Transverse colon (tissue), 4 donors: ENCODE measurements around the gene PCGF1. TPM values are rescaled to one million over a fixed set of nuclear protein-coding genes. Genes with fewer than 3 reads are reported as not detected.

Experiments
- total RNA-seq, 4 donors: library from RNA; depleted of rRNA; stranded (reverse); fragments of >200 nt; gene quantifications; one replicate each; pipeline ENCODE4 v1.1.0, GENCODE V29; 2016

PCGF1 gene
- total RNA-seq, 4 donors from 2014 or later: 3.7 to 23.9 (median 19.3) TPM

Other genes starting within 250 kb of the PCGF1 start
- 1 to 10 TPM in 3 of 4 donors, under 1 TPM in 1; 0.37 to 6.1 (median 3.5) TPM for gene SLC4A5, start 164.3 kb downstream of the PCGF1 start, total RNA-seq
- 100 to 1,000 TPM; 109 to 134 (median 122) TPM for gene DCTN1, start 127.4 kb downstream of the PCGF1 start, total RNA-seq
- 1 to 10 TPM in 1 of 4 donors, under 1 TPM in 1, not detected in 2; 0.82 to 1.3 TPM for gene C2orf81, start 86.1 kb downstream of the PCGF1 start, total RNA-seq
- 1 to 10 TPM in 2 of 4 donors, not detected in 2; 2.3 to 7.0 TPM for gene WDR54, start 86.0 kb downstream of the PCGF1 start, total RNA-seq
- gene RTKN, start 65.8 kb downstream of the PCGF1 start, total RNA-seq: 10 to 100 TPM; 29.7 to 46.4 (median 41.9) TPM
- 10 to 100 TPM; 12.9 to 53.9 (median 34.5) TPM for gene INO80B, start 52.6 kb downstream of the PCGF1 start, total RNA-seq
- 100 to 1,000 TPM in 1 of 4 donors, 10 to 100 TPM in 3; 59.5 to 101 (median 62.7) TPM for gene WBP1, start 49.3 kb downstream of the PCGF1 start, total RNA-seq
- 10 to 100 TPM; 54.8 to 76.7 (median 58.9) TPM for gene MOGS, start 42.3 kb downstream of the PCGF1 start, total RNA-seq
- 100 to 1,000 TPM in 1 of 4 donors, 10 to 100 TPM in 3; 23.2 to 170 (median 26.3) TPM for gene MRPL53, start 35.0 kb downstream of the PCGF1 start, total RNA-seq
- gene CCDC142, start 24.7 kb downstream of the PCGF1 start, total RNA-seq: 10 to 100 TPM; 49.7 to 93.1 (median 71.6) TPM
- 10 to 100 TPM; 16.9 to 36.0 (median 32.0) TPM for gene TTC31, start 24.6 kb downstream of the PCGF1 start, total RNA-seq
- gene LBX2, start 8.1 kb downstream of the PCGF1 start, total RNA-seq: 1 to 10 TPM in 2 of 4 donors, under 1 TPM in 1, not detected in 1; 0.80 to 3.8 (median 1.6) TPM
- gene TLX2, start 6.8 kb upstream of the PCGF1 start, total RNA-seq: 1 to 10 TPM in 1 of 4 donors, under 1 TPM in 1, not detected in 2; 0.96 to 2.5 TPM
- 100 to 1,000 TPM in 1 of 4 donors, 10 to 100 TPM in 3; 32.4 to 194 (median 53.1) TPM for gene DQX1, start 18.5 kb upstream of the PCGF1 start, total RNA-seq
- gene AUP1, start 22.0 kb upstream of the PCGF1 start, total RNA-seq: 100 to 1,000 TPM; 164 to 264 (median 189) TPM
- 10 to 100 TPM in 3 of 4 donors, 1 to 10 TPM in 1; 8.6 to 29.6 (median 21.0) TPM for gene HTRA2, start 22.2 kb upstream of the PCGF1 start, total RNA-seq
- gene LOXL3, start 46.2 kb upstream of the PCGF1 start, total RNA-seq: 1 to 10 TPM; 1.6 to 4.1 (median 3.0) TPM
- gene DOK1, start 47.0 kb upstream of the PCGF1 start, total RNA-seq: 10 to 100 TPM; 14.7 to 21.3 (median 20.1) TPM
- gene M1AP, start 140.6 kb upstream of the PCGF1 start, total RNA-seq: under 1 TPM in 1 of 4 donors, not detected in 3; 0.27 TPM
- gene SEMA4F, start 146.6 kb upstream of the PCGF1 start, total RNA-seq: 1 to 10 TPM in 3 of 4 donors, under 1 TPM in 1; 0.75 to 5.7 (median 3.6) TPM